ENCODE data around the gene MN1. TPM values are rescaled to one million over a fixed set of nuclear protein-coding genes. Genes with fewer than 3 reads are reported as not detected.

The MN1 gene
- polyA plus RNA-seq, 3 donors, result 0.06 to 0.38 (median 0.29) TPM

GRCh38 chr22:27752141-27752540 lies 49.4 kb downstream of the MN1 start:
- H3K4me3 Mint-ChIP-seq, result no peak overlapping the region
- intact Hi-C loops (cut with micrococcal nuclease), result no loop called here

GRCh38 chr22:27751277-27752070 lies 50.1 kb downstream of the MN1 start:
- no peaks in the 10 kb centered on the region for H4K20me1 ChIP-seq (ENCODE audit: insufficient read depth, low read length)
- Mint-ChIP-seq H3K27me3 (ENCODE audit: low read depth in 3 of 3) (peaks cover 4 to 14% (median 8%) of the 10 kb centered on the region in 3 donors), H3K4me3 (no peak overlapping the region), H3K9me3 (no peaks in the 10 kb centered on the region), H3K27ac (no peak overlapping the region), H3K4me1 (peaks cover 20% of the 10 kb centered on the region), H3K36me3 (no peaks in the 10 kb centered on the region)
- DNase-seq, result no peak
- no peak overlapping the region for H2AFZ ChIP-seq (ENCODE audit: insufficient read depth, low read depth, low read length, poor library complexity, severe bottlenecking)
- no peak overlapping the region for H3K9ac ChIP-seq (ENCODE audit: insufficient read depth, low read length, poor library complexity, severe bottlenecking)
- H3K4me3 ChIP-seq (replicated peaks in 1 of 3; ENCODE audit: low read depth in 2 of 3, low read length in 3 of 3), result no peak overlapping the region
- no peaks in the 10 kb centered on the region for H3K79me2 ChIP-seq (ENCODE audit: insufficient read depth, low read length)
- intact Hi-C loops (cut with micrococcal nuclease), result no loop called here
- H3K36me3 ChIP-seq (replicated peaks in 1 of 2; ENCODE audit: control insufficient read depth in 1 of 2, insufficient read depth in 2 of 2, low read length in 2 of 2), result no peaks in the 10 kb centered on the region
- no peaks in the 10 kb centered on the region for H3K9me3 ChIP-seq (replicated peaks in 1 of 2; ENCODE audit: control insufficient read depth in 1 of 2, insufficient read depth in 1 of 2, low read length in 2 of 2)
- H3K4me2 ChIP-seq (replicated peaks; ENCODE audit: extremely low read depth, low read length, poor library complexity, severe bottlenecking), result no peak overlapping the region
- H3K27ac ChIP-seq (ENCODE audit: low read depth in 1 of 2, low read length in 2 of 2), result no peak overlapping the region
- WGBS (ENCODE audit: insufficient coverage), result 83% methylated on average over 1 of the region's 9 CpGs
- no peak for TF ChIP-seq CTCF (IDR thresholded peaks at IDR 0.05)
- H3K27me3 ChIP-seq (ENCODE audit: control insufficient read depth in 2 of 2, insufficient read depth in 2 of 2, low read length in 2 of 2), result no peaks in the 10 kb centered on the region
- H3K4me1 ChIP-seq (ENCODE audit: control insufficient read depth in 1 of 2, insufficient read depth in 2 of 2, low read length in 2 of 2), result peaks cover 0 to 13% of the 10 kb centered on the region in 2 donors

More at GRCh38 chr22:27752141-27752540, 49.4 kb downstream of the MN1 start:
- no peaks in the 10 kb centered on the region for H3K36me3 ChIP-seq (replicated peaks in 1 of 2; ENCODE audit: control insufficient read depth in 1 of 2, insufficient read depth in 2 of 2, low read length in 2 of 2)
- WGBS (ENCODE audit: insufficient coverage), result 100% methylated on average over 3 of the region's 5 CpGs
- Mint-ChIP-seq H3K36me3 (no peaks in the 10 kb centered on the region), H3K27ac (peak overlapping the region in 1 of 7 donors; percentile 32), H3K9me3 (no peaks in the 10 kb centered on the region), H3K27me3 (ENCODE audit: low read depth in 3 of 3) (peaks cover 4 to 14% (median 8%) of the 10 kb centered on the region in 3 donors), H3K4me1 (peaks cover 20% of the 10 kb centered on the region)
- no peaks in the 10 kb centered on the region for H4K20me1 ChIP-seq (ENCODE audit: insufficient read depth, low read length)
- no peak overlapping the region for H3K27ac ChIP-seq (ENCODE audit: low read depth in 1 of 2, low read length in 2 of 2)
- H3K4me3 ChIP-seq (replicated peaks in 1 of 3; ENCODE audit: low read depth in 2 of 3, low read length in 3 of 3), result no peak overlapping the region
- no peak overlapping the region for H3K4me2 ChIP-seq (replicated peaks; ENCODE audit: extremely low read depth, low read length, poor library complexity, severe bottlenecking)
- no peak overlapping the region for H3K9ac ChIP-seq (ENCODE audit: insufficient read depth, low read length, poor library complexity, severe bottlenecking)
- no peaks in the 10 kb centered on the region for H3K27me3 ChIP-seq (ENCODE audit: control insufficient read depth in 2 of 2, insufficient read depth in 2 of 2, low read length in 2 of 2)
- no peaks in the 10 kb centered on the region for H3K79me2 ChIP-seq (ENCODE audit: insufficient read depth, low read length)
- H3K9me3 ChIP-seq (replicated peaks in 1 of 2; ENCODE audit: control insufficient read depth in 1 of 2, insufficient read depth in 1 of 2, low read length in 2 of 2), result no peaks in the 10 kb centered on the region
- no peak for TF ChIP-seq CTCF (IDR thresholded peaks at IDR 0.05)
- no peak overlapping the region for H2AFZ ChIP-seq (ENCODE audit: insufficient read depth, low read depth, low read length, poor library complexity, severe bottlenecking)
- no peak for DNase-seq
- peaks cover 0 to 13% of the 10 kb centered on the region in 2 donors for H3K4me1 ChIP-seq (ENCODE audit: control insufficient read depth in 1 of 2, insufficient read depth in 2 of 2, low read length in 2 of 2)

All from CD14-positive monocyte (primary cell).